Activated T-cell treated with anti-CD3 and anti-CD28 coated beads, Interleukin-2, amount 50 U/mL, for 72 hours (primary cell): ENCODE results near the gene ELMO1. TPM values are rescaled to one million over a fixed set of nuclear protein-coding genes. Genes with fewer than 3 reads are reported as not detected.

ENCODE experiments used
- ATAC-seq, 2 donors: fragments of 150-1000 bp; cut with Tn5 transposase; replicated peaks in 1 of 2; 2 replicates each; pipeline ENCODE4 v1.10.0; 2021; ENCODE audit warnings: moderate library complexity in 2 of 2, mild to moderate bottlenecking in 1 of 2
- DNase-seq, 2 donors: peaks; one replicate each; pipeline ENCODE4 v3.0.0; 2021 to 2022; ENCODE audit warnings: mixed read lengths in 1 of 2
- H3K27ac Mint-ChIP-seq: one replicate; pipeline ENCODE4 v1.8.0; 2022; ENCODE audit warnings: mild to moderate bottlenecking, moderate library complexity, mixed read lengths
- H3K27me3 Mint-ChIP-seq: one replicate; pipeline ENCODE4 v1.8.0; 2022; ENCODE audit warnings: low read depth, mixed read lengths
- H3K36me3 Mint-ChIP-seq, 2 donors: one replicate each; pipeline ENCODE4 v1.8.0; 2022; ENCODE audit warnings: mixed read lengths in 2 of 2, mild to moderate bottlenecking in 1 of 2; ENCODE audit not compliant: insufficient read depth in 2 of 2
- H3K4me1 Mint-ChIP-seq: one replicate; pipeline ENCODE4 v1.8.0; 2022; ENCODE audit warnings: low read depth, mixed read lengths
- H3K4me3 Mint-ChIP-seq, 2 donors: one replicate each; pipeline ENCODE4 v1.8.0; 2022; ENCODE audit warnings: mild to moderate bottlenecking in 2 of 2, mixed read lengths in 2 of 2, moderate library complexity in 2 of 2
- H3K9me3 Mint-ChIP-seq, 2 donors: one replicate each; pipeline ENCODE4 v1.8.0; 2022; ENCODE audit warnings: mixed read lengths in 2 of 2
- total RNA-seq, 2 donors: library from RNA; stranded (reverse); gene quantifications; one replicate each; pipeline ENCODE4 v1.2.3, GENCODE V29; 2022

ELMO1 gene
- total RNA-seq, 2 donors from 2014 or later = 97.2 to 113 TPM

DNA sequence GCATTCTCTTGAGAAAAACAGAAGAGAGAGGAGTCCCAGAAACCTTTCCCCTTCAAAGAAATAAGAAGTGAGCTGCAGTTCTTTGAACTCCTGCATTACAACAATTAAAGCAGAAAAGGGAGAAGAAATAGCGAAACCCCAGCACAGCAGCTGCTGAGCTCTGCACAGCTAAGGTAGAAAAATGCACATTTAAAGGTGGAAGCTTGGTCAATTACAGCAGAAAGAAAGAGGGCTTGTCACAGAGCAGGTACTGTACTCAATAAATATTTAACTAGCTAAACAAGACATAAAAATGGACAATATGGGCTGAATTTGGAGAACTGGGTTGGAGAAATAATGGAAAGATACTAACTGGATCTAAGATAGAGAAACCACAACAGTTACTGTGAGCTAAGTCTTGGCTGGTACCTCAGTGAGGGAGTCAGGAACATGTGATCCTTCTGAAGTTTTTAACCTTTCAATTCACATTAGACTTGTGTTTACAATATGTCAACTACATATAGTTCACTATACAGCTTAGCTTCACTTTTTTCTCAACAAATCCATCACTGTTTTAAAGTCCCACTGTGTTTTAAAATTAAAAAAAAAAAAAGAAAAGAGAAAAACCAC is 332.5 kb downstream of the ELMO1 start:
- Mint-ChIP-seq H3K4me1 (peaks cover 40% of the 10 kb centered on the region), H3K27me3 (no peaks in the 10 kb centered on the region), H3K9me3 (peaks cover 2 to 5% of the 10 kb centered on the region in 2 donors), H3K4me3 (no peak overlapping the region), H3K36me3 (peaks cover 3 to 17% of the 10 kb centered on the region in 2 donors), H3K27ac (no peak overlapping the region)
- DNase-seq (no peak), ATAC-seq (no peak)

DNA sequence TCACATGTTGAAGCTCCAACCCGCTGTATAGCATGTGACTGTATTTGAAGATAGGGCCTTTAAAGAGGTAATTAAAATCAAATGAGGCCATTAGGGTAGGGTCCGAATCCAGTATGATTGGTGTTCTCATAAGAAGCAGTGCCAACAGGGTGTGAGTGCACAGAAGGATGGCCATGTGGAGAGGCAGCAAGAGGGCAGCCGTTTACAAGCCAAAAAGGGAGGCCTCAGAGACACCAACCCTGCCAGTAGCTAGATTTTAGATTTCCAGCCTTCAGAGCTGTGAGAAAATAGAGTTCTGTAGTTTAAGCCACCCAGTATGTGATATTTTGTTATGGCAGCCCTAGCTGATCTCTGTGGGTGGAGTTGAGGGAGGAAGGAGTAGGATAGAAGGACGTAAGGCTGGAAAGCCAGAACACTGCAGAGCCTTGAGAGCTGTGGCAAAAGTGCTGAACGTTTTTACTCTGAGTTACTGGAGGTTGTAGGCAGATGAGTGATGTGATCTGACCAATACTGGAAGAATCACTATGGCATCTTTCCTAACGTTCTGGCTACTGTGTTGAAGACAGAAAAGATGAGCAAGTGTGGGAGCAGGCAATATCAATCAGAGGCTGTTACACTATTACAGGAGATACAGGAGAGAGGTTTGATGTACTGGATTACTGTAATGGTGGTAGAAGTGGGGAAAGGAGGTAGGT is 334.9 kb downstream of the ELMO1 start:
- DNase-seq (peak; percentile 2 to 15), ATAC-seq (peak; percentile 76 to 95)
- peak overlapping the region; percentile 13 to 27 for H3K4me3 Mint-ChIP-seq
- H3K9me3 Mint-ChIP-seq = peaks cover 2 to 5% of the 10 kb centered on the region in 2 donors
- H3K27me3 Mint-ChIP-seq = no peaks in the 10 kb centered on the region
- peaks cover 3 to 17% of the 10 kb centered on the region in 2 donors for H3K36me3 Mint-ChIP-seq
- H3K4me1 Mint-ChIP-seq = peaks cover 48% of the 10 kb centered on the region
- H3K27ac Mint-ChIP-seq = peak overlapping the region; percentile 9

DNA sequence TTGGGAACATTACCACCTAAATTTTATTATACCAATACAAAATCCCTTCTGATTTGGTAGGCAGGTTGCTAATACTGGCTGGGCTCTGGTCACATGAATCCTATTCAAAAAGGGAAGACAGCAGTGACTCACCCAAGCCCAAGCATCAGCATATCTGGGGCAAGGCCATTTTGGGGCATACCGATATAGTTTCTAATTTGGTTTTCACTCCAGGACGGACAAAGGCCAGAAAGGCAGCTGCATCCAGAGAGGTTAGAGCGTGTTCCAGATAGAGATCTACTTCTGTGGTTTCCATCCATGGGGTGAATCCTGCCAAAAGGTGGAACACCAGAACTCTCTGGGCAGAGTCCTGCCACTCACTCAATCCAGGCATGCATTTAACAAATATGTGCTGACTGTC is 335.8 kb downstream of the ELMO1 start:
- DNase-seq = no peak
- peak overlapping the region; percentile 11 for H3K27ac Mint-ChIP-seq
- no peak overlapping the region for H3K4me3 Mint-ChIP-seq
- peaks cover 51% of the 10 kb centered on the region for H3K4me1 Mint-ChIP-seq
- H3K9me3 Mint-ChIP-seq = peaks cover 2 to 5% of the 10 kb centered on the region in 2 donors
- ATAC-seq = no peak
- no peaks in the 10 kb centered on the region for H3K27me3 Mint-ChIP-seq
- peaks cover 3 to 17% of the 10 kb centered on the region in 2 donors for H3K36me3 Mint-ChIP-seq

DNA sequence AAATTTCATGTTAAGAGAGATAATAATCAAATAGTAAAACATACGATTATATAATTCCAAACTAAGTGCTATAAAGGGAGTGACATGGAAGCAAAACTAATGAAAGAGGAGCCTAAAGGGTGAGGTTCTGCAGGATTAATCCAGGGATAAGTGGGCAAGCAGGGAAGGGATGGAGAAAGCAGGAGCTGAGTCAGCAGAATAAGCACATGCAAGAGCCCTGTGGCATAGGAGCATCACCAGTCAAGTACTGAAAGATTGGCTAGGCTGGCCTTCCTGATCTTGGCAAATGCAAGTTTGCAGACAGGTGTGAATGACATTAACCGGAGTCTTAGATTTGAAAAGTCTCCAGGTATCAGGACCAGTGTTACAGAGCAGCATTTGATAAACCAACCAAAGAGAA is 336.4 kb downstream of the ELMO1 start:
- Mint-ChIP-seq H3K27me3 (no peaks in the 10 kb centered on the region), H3K36me3 (peaks cover 3 to 18% of the 10 kb centered on the region in 2 donors), H3K4me3 (no peak overlapping the region), H3K9me3 (peaks cover 2 to 5% of the 10 kb centered on the region in 2 donors), H3K4me1 (peaks cover 57% of the 10 kb centered on the region), H3K27ac (no peak overlapping the region)
- ATAC-seq (no peak), DNase-seq (no peak)

DNA sequence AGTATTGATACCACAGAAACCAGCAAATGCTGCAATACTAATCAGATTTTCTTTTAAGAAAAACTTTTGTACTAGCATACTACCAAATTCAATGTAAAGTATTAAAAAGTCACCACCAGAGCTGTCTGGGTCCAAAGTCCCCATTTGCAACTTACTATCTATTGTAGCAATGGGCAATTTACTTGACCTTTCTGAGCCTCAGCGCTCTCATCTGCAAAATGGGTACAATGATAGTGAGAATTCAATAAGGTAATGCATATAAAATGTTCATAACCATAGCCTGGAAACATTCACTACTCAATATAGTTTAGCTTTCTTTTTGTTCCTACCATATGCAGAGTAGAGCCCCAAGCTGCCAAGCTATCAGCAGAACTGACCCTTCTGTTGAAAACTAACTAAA is 337.2 kb downstream of the ELMO1 start:
- Mint-ChIP-seq H3K4me3 (no peak overlapping the region), H3K27ac (no peak overlapping the region), H3K4me1 (peaks cover 52% of the 10 kb centered on the region), H3K36me3 (peaks cover 3 to 20% of the 10 kb centered on the region in 2 donors), H3K9me3 (peaks cover 2 to 5% of the 10 kb centered on the region in 2 donors), H3K27me3 (no peaks in the 10 kb centered on the region)
- ATAC-seq (no peak), DNase-seq (no peak)

DNA sequence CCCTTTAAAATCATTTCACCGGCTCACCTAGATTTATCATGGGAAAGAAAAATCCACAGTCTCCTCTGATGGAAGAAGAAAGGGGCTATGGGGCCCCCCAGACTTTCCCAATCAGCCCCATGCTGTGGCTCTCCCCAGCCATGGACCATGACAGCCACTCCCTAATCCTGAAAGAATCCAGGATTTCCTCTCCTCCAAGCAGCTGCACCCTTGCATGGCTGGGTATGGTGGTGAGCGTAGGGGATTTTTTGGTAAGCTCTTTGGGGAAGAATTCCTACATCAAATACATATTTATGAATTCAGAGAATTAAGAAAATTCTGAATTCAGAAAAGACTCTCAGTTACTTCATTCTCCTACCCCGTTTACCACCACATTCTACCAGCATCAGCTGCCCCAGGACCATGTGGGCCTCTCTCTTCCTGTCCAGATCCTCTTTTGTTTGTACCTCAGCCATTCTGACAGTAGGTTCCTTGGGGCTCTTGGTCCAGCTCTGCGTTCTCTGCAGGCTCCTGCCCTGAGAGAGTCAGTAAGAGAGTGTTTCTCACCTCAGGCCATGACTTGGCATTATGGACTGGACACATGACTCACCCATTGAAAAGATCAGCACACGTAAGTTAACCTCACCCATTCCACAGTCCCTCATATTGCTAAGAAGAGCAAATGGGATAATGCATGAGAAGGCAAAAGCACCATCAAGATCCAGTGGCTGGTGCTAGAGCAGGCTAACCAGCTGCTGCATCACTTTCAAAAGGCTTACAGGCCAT is 337.8 kb downstream of the ELMO1 start:
- H3K4me3 Mint-ChIP-seq = no peak overlapping the region
- peaks cover 3 to 20% of the 10 kb centered on the region in 2 donors for H3K36me3 Mint-ChIP-seq
- H3K27ac Mint-ChIP-seq = no peak overlapping the region
- H3K9me3 Mint-ChIP-seq = peaks cover 2 to 5% of the 10 kb centered on the region in 2 donors
- H3K27me3 Mint-ChIP-seq = no peaks in the 10 kb centered on the region
- peaks cover 46% of the 10 kb centered on the region for H3K4me1 Mint-ChIP-seq
- no peak for DNase-seq
- no peak for ATAC-seq

DNA sequence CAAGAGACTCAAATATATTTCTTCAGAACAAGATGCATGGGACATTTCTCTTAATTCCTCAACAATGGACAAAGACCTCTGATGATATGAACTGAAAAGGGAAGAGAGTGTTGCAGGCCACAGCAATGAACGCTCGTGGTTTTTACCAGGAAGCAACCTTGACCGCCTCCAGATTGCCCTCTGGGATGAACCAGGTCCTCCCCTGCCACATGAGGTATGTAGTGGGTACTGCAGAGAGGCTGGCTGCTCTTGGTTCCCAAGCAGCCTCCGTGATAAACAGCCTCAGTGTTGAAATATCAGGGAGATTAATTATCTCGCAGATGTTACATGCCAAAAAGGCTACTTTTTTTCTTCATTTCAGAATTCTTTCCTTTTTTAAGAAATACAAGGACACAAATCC is 338.8 kb downstream of the ELMO1 start:
- Mint-ChIP-seq H3K27me3 (no peaks in the 10 kb centered on the region), H3K4me1 (peaks cover 37% of the 10 kb centered on the region), H3K4me3 (no peak overlapping the region), H3K36me3 (peaks cover 3 to 20% of the 10 kb centered on the region in 2 donors), H3K9me3 (peaks cover 2 to 5% of the 10 kb centered on the region in 2 donors), H3K27ac (no peak overlapping the region)
- no peak for DNase-seq
- ATAC-seq = no peak

DNA sequence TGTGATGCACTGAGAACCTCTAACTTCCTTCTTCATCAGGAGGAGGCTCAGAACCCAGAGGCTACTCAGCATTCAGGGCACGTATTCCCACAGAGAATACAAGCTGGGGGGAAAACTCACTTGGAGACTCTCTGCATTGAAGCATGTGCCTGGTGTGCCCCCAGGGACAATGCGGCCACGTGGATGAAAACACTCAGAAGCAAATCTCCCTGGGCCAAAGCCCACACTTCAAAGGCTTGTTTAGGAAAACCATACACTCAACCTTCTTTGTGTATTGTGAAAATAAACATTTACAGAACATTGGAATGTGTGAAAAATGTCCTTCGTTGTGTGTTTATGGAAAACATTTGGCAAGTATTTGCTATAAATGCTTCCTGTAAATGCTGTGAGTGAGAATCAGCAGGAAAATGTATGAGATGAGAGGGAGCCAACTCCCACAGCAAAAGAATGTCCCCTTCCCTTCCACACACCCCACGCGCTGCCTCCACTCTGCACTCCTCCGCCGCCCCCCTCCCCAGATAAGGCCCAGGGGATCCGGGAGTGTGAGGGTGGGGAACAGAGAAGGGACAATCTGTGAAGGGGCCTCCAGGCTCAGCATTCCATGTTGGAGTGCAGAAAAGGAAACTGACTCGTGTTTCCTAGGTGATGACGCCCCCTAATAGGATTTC is 339.5 kb downstream of the ELMO1 start:
- no peak overlapping the region for H3K27ac Mint-ChIP-seq
- H3K27me3 Mint-ChIP-seq = no peaks in the 10 kb centered on the region
- H3K9me3 Mint-ChIP-seq = peaks cover 2 to 4% of the 10 kb centered on the region in 2 donors
- ATAC-seq = no peak
- peaks cover 2 to 17% of the 10 kb centered on the region in 2 donors for H3K36me3 Mint-ChIP-seq
- no peak overlapping the region for H3K4me3 Mint-ChIP-seq
- DNase-seq = no peak
- H3K4me1 Mint-ChIP-seq = peaks cover 35% of the 10 kb centered on the region

DNA sequence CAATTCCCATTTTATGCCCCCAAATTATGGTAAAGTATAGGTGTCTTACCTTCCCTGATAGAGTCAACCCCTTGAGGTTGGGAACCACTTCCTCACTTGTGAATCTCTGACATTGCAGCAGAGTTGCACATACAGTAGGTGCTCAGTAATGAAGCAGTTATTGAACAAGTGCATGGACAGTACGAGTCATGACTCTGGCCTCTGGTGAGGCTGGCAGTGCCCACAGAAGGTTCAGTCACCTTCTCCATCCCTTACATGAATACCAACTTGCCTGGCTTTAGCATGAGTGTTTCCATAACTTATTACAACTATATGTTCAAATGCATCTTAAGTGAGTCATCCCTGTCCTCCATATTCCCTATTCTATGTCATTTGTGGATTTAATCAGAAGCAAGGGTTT is 340.0 kb downstream of the ELMO1 start:
- H3K27ac Mint-ChIP-seq = peak overlapping the region; percentile 45
- H3K9me3 Mint-ChIP-seq = peaks cover 0 to 2% of the 10 kb centered on the region in 2 donors
- peaks cover 0 to 13% of the 10 kb centered on the region in 2 donors for H3K36me3 Mint-ChIP-seq
- H3K4me1 Mint-ChIP-seq = peaks cover 32% of the 10 kb centered on the region
- H3K27me3 Mint-ChIP-seq = no peaks in the 10 kb centered on the region
- ATAC-seq (peak; percentile 64 to 81), DNase-seq (no peak)
- no peak overlapping the region for H3K4me3 Mint-ChIP-seq

DNA sequence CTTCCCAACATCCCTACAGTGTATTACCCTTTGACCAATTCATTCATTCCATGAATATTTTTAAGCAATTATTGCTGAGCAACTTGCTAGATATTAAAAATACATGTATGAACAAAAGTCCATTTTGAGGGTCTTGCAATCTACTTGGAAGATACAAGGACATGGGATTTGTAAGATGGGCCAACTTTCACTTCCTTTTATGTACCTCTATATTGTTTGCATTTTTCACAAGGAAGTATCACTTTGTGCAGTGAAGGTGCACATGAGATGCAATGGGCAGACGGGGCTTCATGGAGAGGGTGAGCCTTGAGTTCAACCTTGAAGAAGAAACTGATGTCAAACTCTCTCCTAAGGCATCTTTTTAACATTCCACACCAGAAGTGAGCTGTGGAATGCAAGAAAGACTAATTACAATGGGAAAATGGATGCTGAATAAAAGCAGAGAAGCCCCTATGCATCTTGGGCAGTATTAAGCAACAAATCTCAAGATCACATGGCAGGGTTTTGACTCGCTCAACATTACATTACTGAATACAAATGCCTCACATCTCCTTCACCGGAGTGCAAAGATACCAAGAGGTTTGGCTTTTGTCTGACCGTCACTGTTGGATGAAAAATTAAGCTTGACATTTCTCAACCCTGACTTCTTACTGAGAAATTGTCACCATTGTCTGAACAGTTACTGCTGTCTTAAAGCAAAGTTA is 341.5 kb downstream of the ELMO1 start:
- H3K4me3 Mint-ChIP-seq = no peak overlapping the region
- no peak for ATAC-seq

DNA sequence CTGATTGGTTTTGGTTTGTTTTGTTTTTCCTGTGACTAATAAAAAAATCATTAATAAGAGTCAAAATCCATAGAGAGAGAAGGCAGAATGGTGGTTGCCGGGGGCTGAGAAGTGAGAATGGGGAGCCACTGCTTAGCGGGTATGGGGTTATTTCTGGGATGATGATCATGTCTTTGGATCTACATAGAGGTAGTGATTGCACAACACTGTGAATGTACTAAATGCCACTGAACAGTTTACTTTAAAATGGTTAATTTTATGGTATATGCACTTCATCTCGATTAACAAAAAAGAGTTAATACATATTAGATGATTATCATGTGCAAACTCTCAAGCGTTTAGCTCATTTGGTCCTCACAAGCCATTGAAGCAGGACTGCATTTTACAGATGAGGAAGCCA is 342.9 kb downstream of the ELMO1 start:
- H3K9me3 Mint-ChIP-seq = no peaks in the 10 kb centered on the region
- peaks cover 0 to 6% of the 10 kb centered on the region in 2 donors for H3K36me3 Mint-ChIP-seq
- peak overlapping the region; percentile 62 for H3K27ac Mint-ChIP-seq
- DNase-seq (no peak), ATAC-seq (no peak)
- H3K4me1 Mint-ChIP-seq = peaks cover 55% of the 10 kb centered on the region
- H3K4me3 Mint-ChIP-seq = no peak overlapping the region
- H3K27me3 Mint-ChIP-seq = no peaks in the 10 kb centered on the region

More for the DNA sequence above, 341.5 kb downstream of the ELMO1 start:
- no peak for DNase-seq
- Mint-ChIP-seq H3K36me3 (peaks cover 0 to 8% of the 10 kb centered on the region in 2 donors), H3K27me3 (no peaks in the 10 kb centered on the region), H3K4me1 (peaks cover 41% of the 10 kb centered on the region), H3K27ac (no peak overlapping the region), H3K9me3 (no peaks in the 10 kb centered on the region)

DNA sequence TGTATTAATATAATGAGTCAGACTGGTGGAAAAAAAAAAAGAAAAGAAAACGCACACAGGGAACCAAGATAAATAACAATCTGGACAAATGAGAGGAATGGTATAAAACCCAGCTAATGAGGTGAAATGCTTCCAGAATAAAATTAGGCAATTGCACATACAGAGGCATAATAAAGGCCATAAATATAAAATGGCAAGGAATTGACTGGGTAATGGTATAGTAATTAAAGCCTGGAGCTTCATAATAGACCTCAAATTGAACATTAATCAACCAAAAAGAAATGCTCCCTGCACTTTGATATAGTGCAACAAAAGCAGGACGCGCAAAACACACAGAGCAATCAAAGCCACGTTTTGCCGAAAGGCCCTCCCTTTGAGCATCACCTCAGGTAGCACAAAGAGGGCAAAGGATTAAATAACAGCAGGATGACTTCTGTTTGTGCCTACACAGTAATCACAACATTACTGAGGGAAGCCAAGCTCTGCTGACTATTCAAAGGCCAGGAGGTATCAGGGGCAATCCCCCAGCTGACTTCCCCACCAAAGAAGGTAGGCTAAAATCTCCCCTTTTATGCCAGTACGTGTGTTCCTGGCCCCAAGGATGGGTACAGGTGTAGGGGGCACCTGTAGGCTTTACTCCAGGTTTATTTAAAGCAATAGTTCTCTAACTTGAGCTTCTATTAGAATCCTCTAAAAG is 343.7 kb downstream of the ELMO1 start:
- no peaks in the 10 kb centered on the region for H3K27me3 Mint-ChIP-seq
- ATAC-seq (no peak), DNase-seq (no peak)
- peaks cover 62% of the 10 kb centered on the region for H3K4me1 Mint-ChIP-seq
- peaks cover 0 to 6% of the 10 kb centered on the region in 2 donors for H3K36me3 Mint-ChIP-seq
- no peak overlapping the region for H3K4me3 Mint-ChIP-seq
- H3K9me3 Mint-ChIP-seq = no peaks in the 10 kb centered on the region
- no peak overlapping the region for H3K27ac Mint-ChIP-seq
